ENCODE results near the gene GMIP.

GMIP gene

DNA sequence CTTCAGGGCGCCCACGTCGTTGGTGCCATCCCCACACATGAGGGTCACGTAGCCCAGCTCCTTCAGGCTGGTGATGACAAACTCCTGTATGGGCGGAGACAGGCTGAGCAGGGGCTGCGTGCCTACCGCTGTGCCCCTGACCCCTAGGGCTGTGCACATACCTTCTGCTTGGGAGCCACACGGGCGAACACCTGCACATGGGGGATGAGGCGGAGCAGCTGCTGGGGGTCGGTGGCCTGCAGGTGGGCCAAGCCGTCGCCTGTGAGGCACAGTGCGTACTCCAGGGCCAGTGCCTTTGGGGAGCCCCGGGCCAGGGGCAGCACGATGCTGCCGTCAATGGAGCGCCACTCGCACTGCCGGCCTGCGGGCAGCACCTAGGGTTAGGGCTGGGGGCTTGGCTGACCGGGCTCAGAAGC lies 6.1 kb upstream of the GMIP start:
- H3K9ac ChIP-seq (ENCODE audit: low read depth, low read length, poor library complexity), result peak overlapping the region; percentile 30
- no peak overlapping the region for H4K91ac ChIP-seq (ENCODE audit: low read depth, low read length, poor library complexity)
- no peak overlapping the region for H3K14ac ChIP-seq (ENCODE audit: low read length)
- no peak overlapping the region for H2BK5ac ChIP-seq (ENCODE audit: low read length)
- WGBS, 2 donors (ENCODE audit: extremely low coverage in 2 of 2, insufficient read length in 2 of 2, insufficient replicate concordance in 1 of 2), result no CpG with 5 or more reads among the region's 22 CpGs
- no peak for DNase-seq (ENCODE audit: low spot score)
- H3K36me3 ChIP-seq (replicated peaks in 1 of 2; ENCODE audit: control insufficient read depth in 2 of 2, insufficient read depth in 2 of 2, low read length in 2 of 2), result peaks cover 64 to 90% of the 10 kb centered on the region in 2 donors
- H4K8ac ChIP-seq (ENCODE audit: low read depth, low read length), result peak overlapping the region; percentile 43
- H3K27me3 ChIP-seq (ENCODE audit: control insufficient read depth in 3 of 3, insufficient read depth in 3 of 3, low read depth in 1 of 3, low read length in 3 of 3), result no peaks in the 10 kb centered on the region
- no peak overlapping the region for H2AFZ ChIP-seq (ENCODE audit: low read length)
- H3K27ac ChIP-seq (replicated peaks; ENCODE audit: low read length), result no peak overlapping the region
- no peaks in the 10 kb centered on the region for H3K9me3 ChIP-seq (replicated peaks in 1 of 2; ENCODE audit: control insufficient read depth in 2 of 2, insufficient read depth in 1 of 2, low read depth in 1 of 2, low read length in 2 of 2)
- peak overlapping the region; percentile 65 for H3K23ac ChIP-seq (ENCODE audit: low read depth, low read length, poor library complexity)
- no peak overlapping the region for H2BK120ac ChIP-seq (ENCODE audit: low read depth, low read length)
- peaks cover 8% of the 10 kb centered on the region for H3K79me1 ChIP-seq (ENCODE audit: low read depth, low read length)
- peak overlapping the region; percentile 17 for H3K18ac ChIP-seq (ENCODE audit: low read length)
- no peak overlapping the region for H3K4me2 ChIP-seq (ENCODE audit: insufficient read depth, low read length, poor library complexity, severe bottlenecking)
- no peak overlapping the region for H2BK15ac ChIP-seq (ENCODE audit: low read length)
- no peak overlapping the region for H2AK5ac ChIP-seq (ENCODE audit: low read depth, low read length)
- H3K4ac ChIP-seq (ENCODE audit: low read length), result no peak overlapping the region
- no peaks in the 10 kb centered on the region for H3K4me1 ChIP-seq (ENCODE audit: control insufficient read depth in 2 of 2, insufficient read depth in 1 of 2, low read depth in 1 of 2, low read length in 2 of 2)
- H2BK12ac ChIP-seq (ENCODE audit: low read length), result no peak overlapping the region
- no peak overlapping the region for H3K4me3 ChIP-seq (ENCODE audit: low read length in 2 of 2)

DNA sequence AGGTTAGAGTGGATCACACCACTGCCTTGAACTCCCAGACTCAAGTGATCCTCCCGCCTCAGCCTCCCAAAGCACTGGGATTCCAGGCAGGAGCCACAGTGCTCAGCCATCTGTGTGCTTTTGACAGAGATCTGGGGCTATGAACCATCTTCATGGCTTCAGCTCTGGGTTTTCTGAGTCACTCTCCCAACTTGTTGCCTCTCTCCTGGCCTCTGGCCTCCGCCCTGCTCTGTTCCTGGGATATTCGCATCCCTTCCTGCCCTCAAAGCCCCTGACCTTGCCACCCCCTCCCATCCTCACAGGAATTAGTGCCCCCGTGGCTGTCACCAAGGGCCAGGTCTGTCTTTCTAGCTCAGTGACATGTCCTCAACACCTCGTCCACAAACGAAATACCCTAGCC lies 5.7 kb upstream of the GMIP start:
- no CpG with 5 or more reads among the region's 6 CpGs for WGBS, 2 donors (ENCODE audit: extremely low coverage in 2 of 2, insufficient read length in 2 of 2, insufficient replicate concordance in 1 of 2)
- H2BK120ac ChIP-seq (ENCODE audit: low read depth, low read length), result no peak overlapping the region

DNA sequence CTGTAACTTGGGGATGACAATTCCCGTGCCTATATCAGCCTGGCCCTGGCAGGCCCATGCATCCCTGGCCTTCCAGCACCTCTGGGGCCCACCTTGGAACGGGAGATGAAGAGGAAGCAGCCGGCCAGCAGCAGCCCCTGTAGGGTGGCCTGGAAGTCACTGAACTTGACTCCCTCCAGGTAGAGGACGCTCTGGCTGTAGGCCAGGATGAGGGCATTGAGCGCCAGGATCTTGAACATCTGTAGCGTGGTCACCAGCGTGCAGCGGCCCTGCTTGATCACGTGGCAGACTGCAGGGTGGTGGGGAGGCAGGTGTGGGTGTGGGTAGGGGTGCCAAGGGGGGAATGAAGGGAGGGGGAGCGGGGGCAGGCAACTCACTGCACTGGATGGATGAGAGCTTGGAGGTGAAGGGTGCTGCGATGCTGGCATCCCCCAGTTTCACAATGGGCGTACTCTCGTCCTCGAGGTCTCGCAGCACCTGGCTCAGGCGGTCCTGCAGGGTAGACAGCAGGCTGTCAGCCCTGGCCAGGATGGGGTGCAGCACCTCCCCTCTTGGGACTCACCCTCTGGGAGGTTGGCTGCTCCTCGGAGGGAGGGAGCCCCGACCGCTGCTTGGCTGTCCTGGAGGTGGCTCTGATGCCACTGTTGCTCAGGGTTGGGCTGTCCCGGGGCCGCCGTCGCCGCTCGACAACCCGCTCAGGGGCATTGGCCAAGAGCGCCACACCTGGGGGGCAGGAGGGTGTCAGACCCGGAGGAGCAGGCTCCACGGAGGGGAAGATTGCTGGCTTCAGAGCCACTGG lies 3.8 kb upstream of the GMIP start:
- Histone ChIP-seq H3K4me2 (ENCODE audit: insufficient read depth, low read length, poor library complexity, severe bottlenecking) (no peak overlapping the region), H3K4ac (ENCODE audit: low read length) (no peak overlapping the region), H3K9ac (ENCODE audit: low read depth, low read length, poor library complexity) (no peak overlapping the region), H3K4me3 (ENCODE audit: low read length in 2 of 2) (no peak overlapping the region), H4K91ac (ENCODE audit: low read depth, low read length, poor library complexity) (no peak overlapping the region), H3K23ac (ENCODE audit: low read depth, low read length, poor library complexity) (peak overlapping the region; percentile 43), H3K18ac (ENCODE audit: low read length) (no peak overlapping the region), H2AFZ (ENCODE audit: low read length) (no peak overlapping the region), H3K36me3 (replicated peaks in 1 of 2; ENCODE audit: control insufficient read depth in 2 of 2, insufficient read depth in 2 of 2, low read length in 2 of 2) (peaks cover 48 to 71% of the 10 kb centered on the region in 2 donors), H3K9me3 (replicated peaks in 1 of 2; ENCODE audit: control insufficient read depth in 2 of 2, insufficient read depth in 1 of 2, low read depth in 1 of 2, low read length in 2 of 2) (peaks cover 0 to 2% of the 10 kb centered on the region in 2 donors), H2BK12ac (ENCODE audit: low read length) (no peak overlapping the region), H3K4me1 (ENCODE audit: control insufficient read depth in 2 of 2, insufficient read depth in 1 of 2, low read depth in 1 of 2, low read length in 2 of 2) (peaks cover 0 to 5% of the 10 kb centered on the region in 2 donors), H3K79me1 (ENCODE audit: low read depth, low read length) (peaks cover 8% of the 10 kb centered on the region), H3K27ac (replicated peaks; ENCODE audit: low read length) (no peak overlapping the region), H2BK15ac (ENCODE audit: low read length) (no peak overlapping the region), H3K14ac (ENCODE audit: low read length) (no peak overlapping the region), H2BK5ac (ENCODE audit: low read length) (peak overlapping the region; percentile 13), H2BK120ac (ENCODE audit: low read depth, low read length) (no peak overlapping the region), H3K27me3 (ENCODE audit: control insufficient read depth in 3 of 3, insufficient read depth in 3 of 3, low read depth in 1 of 3, low read length in 3 of 3) (no peaks in the 10 kb centered on the region), H4K8ac (ENCODE audit: low read depth, low read length) (no peak overlapping the region), H2AK5ac (ENCODE audit: low read depth, low read length) (no peak overlapping the region)
- WGBS, 2 donors (ENCODE audit: extremely low coverage in 2 of 2, insufficient read length in 2 of 2, insufficient replicate concordance in 1 of 2), result no CpG with 5 or more reads among the region's 29 CpGs
- DNase-seq (ENCODE audit: low spot score), result no peak

More for the DNA sequence above, 5.7 kb upstream of the GMIP start:
- Histone ChIP-seq H2AFZ (ENCODE audit: low read length) (no peak overlapping the region), H3K4me2 (ENCODE audit: insufficient read depth, low read length, poor library complexity, severe bottlenecking) (no peak overlapping the region), H2AK5ac (ENCODE audit: low read depth, low read length) (no peak overlapping the region), H3K4me3 (ENCODE audit: low read length in 2 of 2) (no peak overlapping the region), H2BK5ac (ENCODE audit: low read length) (no peak overlapping the region), H3K14ac (ENCODE audit: low read length) (no peak overlapping the region), H4K8ac (ENCODE audit: low read depth, low read length) (peak overlapping the region; percentile 43), H2BK12ac (ENCODE audit: low read length) (no peak overlapping the region), H3K9ac (ENCODE audit: low read depth, low read length, poor library complexity) (peak overlapping the region; percentile 30), H2BK15ac (ENCODE audit: low read length) (no peak overlapping the region), H3K27me3 (ENCODE audit: control insufficient read depth in 3 of 3, insufficient read depth in 3 of 3, low read depth in 1 of 3, low read length in 3 of 3) (no peaks in the 10 kb centered on the region), H3K27ac (replicated peaks; ENCODE audit: low read length) (no peak overlapping the region), H3K23ac (ENCODE audit: low read depth, low read length, poor library complexity) (peak overlapping the region; percentile 65), H3K36me3 (replicated peaks in 1 of 2; ENCODE audit: control insufficient read depth in 2 of 2, insufficient read depth in 2 of 2, low read length in 2 of 2) (peaks cover 62 to 89% of the 10 kb centered on the region in 2 donors), H4K91ac (ENCODE audit: low read depth, low read length, poor library complexity) (no peak overlapping the region), H3K9me3 (replicated peaks in 1 of 2; ENCODE audit: control insufficient read depth in 2 of 2, insufficient read depth in 1 of 2, low read depth in 1 of 2, low read length in 2 of 2) (peaks cover 0 to 2% of the 10 kb centered on the region in 2 donors), H3K18ac (ENCODE audit: low read length) (peak overlapping the region; percentile 17), H3K4ac (ENCODE audit: low read length) (no peak overlapping the region), H3K79me1 (ENCODE audit: low read depth, low read length) (peaks cover 8% of the 10 kb centered on the region), H3K4me1 (ENCODE audit: control insufficient read depth in 2 of 2, insufficient read depth in 1 of 2, low read depth in 1 of 2, low read length in 2 of 2) (no peaks in the 10 kb centered on the region)
- DNase-seq (ENCODE audit: low spot score), result no peak

DNA sequence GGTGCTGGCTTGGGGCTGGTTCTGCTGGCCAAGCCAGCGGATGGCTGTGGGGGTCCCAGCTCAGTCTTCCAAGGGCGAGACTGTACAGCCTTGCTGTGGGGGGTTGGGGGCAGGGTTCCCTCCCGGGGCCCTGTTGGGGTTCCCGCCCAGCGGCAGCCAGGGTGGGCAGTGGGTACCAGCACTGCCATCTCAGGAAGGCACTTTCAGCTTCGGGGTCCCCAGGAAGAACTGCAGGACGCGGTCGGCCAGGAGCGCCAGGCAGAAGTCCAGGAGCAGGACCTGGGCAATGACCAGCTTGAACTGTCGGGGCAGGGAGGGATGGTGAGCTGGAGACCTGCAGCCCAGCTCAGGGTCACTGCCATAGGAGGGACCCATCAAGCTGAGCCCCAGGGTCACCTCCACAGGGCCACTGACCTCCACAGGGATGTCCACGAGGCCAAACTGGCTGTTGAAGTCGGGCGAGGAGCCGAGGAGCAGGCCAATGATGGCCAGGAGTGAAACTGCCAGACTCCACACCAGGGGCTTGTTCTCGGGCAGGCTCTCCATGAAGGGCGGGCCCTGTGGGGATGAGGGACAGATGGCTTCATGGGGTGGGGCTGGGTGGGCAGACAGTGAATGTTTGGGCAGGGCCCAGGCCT lies 1.9 kb upstream of the GMIP start:
- Histone ChIP-seq H3K23ac (ENCODE audit: low read depth, low read length, poor library complexity) (no peak overlapping the region), H4K91ac (ENCODE audit: low read depth, low read length, poor library complexity) (no peak overlapping the region), H3K4me3 (ENCODE audit: low read length in 2 of 2) (no peak overlapping the region), H3K18ac (ENCODE audit: low read length) (no peak overlapping the region), H3K4me1 (ENCODE audit: control insufficient read depth in 2 of 2, insufficient read depth in 1 of 2, low read depth in 1 of 2, low read length in 2 of 2) (peaks cover 0 to 5% of the 10 kb centered on the region in 2 donors), H3K9me3 (replicated peaks in 1 of 2; ENCODE audit: control insufficient read depth in 2 of 2, insufficient read depth in 1 of 2, low read depth in 1 of 2, low read length in 2 of 2) (peaks cover 0 to 2% of the 10 kb centered on the region in 2 donors), H2BK5ac (ENCODE audit: low read length) (no peak overlapping the region), H3K79me1 (ENCODE audit: low read depth, low read length) (peaks cover 2% of the 10 kb centered on the region), H3K4me2 (ENCODE audit: insufficient read depth, low read length, poor library complexity, severe bottlenecking) (no peak overlapping the region), H2AFZ (ENCODE audit: low read length) (no peak overlapping the region), H2BK15ac (ENCODE audit: low read length) (no peak overlapping the region), H3K4ac (ENCODE audit: low read length) (no peak overlapping the region), H3K27ac (replicated peaks; ENCODE audit: low read length) (no peak overlapping the region), H2BK12ac (ENCODE audit: low read length) (no peak overlapping the region), H3K14ac (ENCODE audit: low read length) (no peak overlapping the region), H3K9ac (ENCODE audit: low read depth, low read length, poor library complexity) (no peak overlapping the region), H2AK5ac (ENCODE audit: low read depth, low read length) (no peak overlapping the region), H2BK120ac (ENCODE audit: low read depth, low read length) (no peak overlapping the region), H3K27me3 (ENCODE audit: control insufficient read depth in 3 of 3, insufficient read depth in 3 of 3, low read depth in 1 of 3, low read length in 3 of 3) (no peaks in the 10 kb centered on the region), H4K8ac (ENCODE audit: low read depth, low read length) (no peak overlapping the region), H3K36me3 (replicated peaks in 1 of 2; ENCODE audit: control insufficient read depth in 2 of 2, insufficient read depth in 2 of 2, low read length in 2 of 2) (peaks cover 33 to 53% of the 10 kb centered on the region in 2 donors)
- DNase-seq (ENCODE audit: low spot score), result no peak
- no CpG with 5 or more reads among the region's 17 CpGs for WGBS, 2 donors (ENCODE audit: extremely low coverage in 2 of 2, insufficient read length in 2 of 2, insufficient replicate concordance in 1 of 2)

All from neuronal stem cell (in vitro differentiated cells).